Lower leg skin (tissue), 4 donors: ENCODE results near the gene NTM. TPM values are rescaled to one million over a fixed set of nuclear protein-coding genes. Genes with fewer than 3 reads are reported as not detected.

ENCODE experiments used
- DNase-seq, 2 donors: peaks; one replicate each; pipeline ENCODE4 v3.0.0-alpha.2; 2019; ENCODE audit warnings: low spot score in 2 of 2
- H3K4me3 ChIP-seq: fragments of 200-600 bp; sonication (generic); 2 replicates; pipeline ENCODE4 v1.5.1; 2017; ENCODE audit warnings: mild to moderate bottlenecking, low read depth; ENCODE audit not compliant: poor library complexity, severe bottlenecking
- POLR2A ChIP-seq, 2 donors: fragments of 450-650 bp; IDR thresholded peaks; one replicate each; pipeline ENCODE4 v1.6.1; 2016 to 2017; ENCODE audit warnings: antibody characterized with exemption in 2 of 2, mild to moderate bottlenecking in 1 of 2, moderate library complexity in 1 of 2
- WGBS, 2 donors: methylation state at CpG; one replicate each; pipeline ENCODE4 v1.1.5; 2018; 5-methylcytosine and 5-hydroxymethylcytosine counted together
- intact Hi-C: fragments of 100-400 bp; cut with DNase I; formaldehyde crosslinking; loops from one replicate; pipeline ENCODE4 v1.15.0; 2023; ENCODE audit warnings: low total_unique reads
- total RNA-seq, 4 donors: library from RNA; depleted of rRNA; stranded (reverse); fragments of >200 nt; gene quantifications; one replicate each; pipeline ENCODE4 v1.1.0, GENCODE V29; 2016
- TF ChIP-seq, protein P1 (sequence below), 3 donors: fragments of 450-650 bp; IDR thresholded peaks; one replicate each; pipeline ENCODE4 v1.5.1; 2016; ENCODE audit warnings: antibody characterized with exemption in 3 of 3, mild to moderate bottlenecking in 3 of 3, moderate library complexity in 2 of 3

The NTM gene
- total RNA-seq, 4 donors from 2014 or later, result 2.8 to 5.7 (median 4.9) TPM

DNA sequence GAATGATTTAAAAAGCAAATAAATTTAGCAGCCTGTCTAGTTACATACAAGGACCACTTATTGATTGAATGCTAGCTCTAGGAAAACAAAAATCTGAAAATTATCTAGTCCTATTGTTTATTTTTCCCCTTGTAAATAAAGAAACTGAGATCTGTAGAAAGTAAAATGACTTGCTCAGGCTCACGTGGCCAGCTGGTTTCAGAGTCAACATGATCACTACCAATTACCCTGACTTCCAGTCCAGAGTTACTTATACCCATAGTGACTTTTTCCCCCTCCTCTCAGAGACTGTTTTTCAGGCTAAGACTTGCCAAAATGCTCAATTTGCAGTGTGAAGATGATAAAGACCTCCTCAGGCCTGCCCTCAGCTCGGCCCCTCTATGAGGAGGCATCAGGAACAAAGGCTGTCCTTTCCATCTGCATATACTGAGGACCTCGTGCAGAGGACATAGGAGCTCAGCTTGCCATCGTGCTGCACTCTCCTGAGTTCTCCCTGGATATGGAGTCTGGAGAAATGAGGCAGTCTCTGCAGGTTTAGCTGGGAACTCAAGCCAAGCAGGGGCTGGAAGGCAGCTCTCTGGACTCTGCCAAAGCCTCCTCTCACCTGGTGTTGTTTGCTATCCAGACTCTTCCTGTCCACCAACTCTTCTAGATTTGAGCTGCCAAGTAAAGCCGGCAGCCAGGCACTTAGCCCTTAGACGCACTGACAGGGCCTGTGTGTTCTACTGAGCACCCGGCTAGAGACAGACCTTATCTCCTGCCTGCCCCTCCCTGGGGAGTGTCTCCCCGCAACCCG, 883.3 kb downstream of the NTM start:
- no peak for TF ChIP-seq POLR2A (IDR thresholded peaks at IDR 0.05)
- TF ChIP-seq, protein P1, sequence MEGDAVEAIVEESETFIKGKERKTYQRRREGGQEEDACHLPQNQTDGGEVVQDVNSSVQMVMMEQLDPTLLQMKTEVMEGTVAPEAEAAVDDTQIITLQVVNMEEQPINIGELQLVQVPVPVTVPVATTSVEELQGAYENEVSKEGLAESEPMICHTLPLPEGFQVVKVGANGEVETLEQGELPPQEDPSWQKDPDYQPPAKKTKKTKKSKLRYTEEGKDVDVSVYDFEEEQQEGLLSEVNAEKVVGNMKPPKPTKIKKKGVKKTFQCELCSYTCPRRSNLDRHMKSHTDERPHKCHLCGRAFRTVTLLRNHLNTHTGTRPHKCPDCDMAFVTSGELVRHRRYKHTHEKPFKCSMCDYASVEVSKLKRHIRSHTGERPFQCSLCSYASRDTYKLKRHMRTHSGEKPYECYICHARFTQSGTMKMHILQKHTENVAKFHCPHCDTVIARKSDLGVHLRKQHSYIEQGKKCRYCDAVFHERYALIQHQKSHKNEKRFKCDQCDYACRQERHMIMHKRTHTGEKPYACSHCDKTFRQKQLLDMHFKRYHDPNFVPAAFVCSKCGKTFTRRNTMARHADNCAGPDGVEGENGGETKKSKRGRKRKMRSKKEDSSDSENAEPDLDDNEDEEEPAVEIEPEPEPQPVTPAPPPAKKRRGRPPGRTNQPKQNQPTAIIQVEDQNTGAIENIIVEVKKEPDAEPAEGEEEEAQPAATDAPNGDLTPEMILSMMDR (IDR thresholded peaks at IDR 0.05), result no peak
- intact Hi-C loops, result no loop called here

DNA sequence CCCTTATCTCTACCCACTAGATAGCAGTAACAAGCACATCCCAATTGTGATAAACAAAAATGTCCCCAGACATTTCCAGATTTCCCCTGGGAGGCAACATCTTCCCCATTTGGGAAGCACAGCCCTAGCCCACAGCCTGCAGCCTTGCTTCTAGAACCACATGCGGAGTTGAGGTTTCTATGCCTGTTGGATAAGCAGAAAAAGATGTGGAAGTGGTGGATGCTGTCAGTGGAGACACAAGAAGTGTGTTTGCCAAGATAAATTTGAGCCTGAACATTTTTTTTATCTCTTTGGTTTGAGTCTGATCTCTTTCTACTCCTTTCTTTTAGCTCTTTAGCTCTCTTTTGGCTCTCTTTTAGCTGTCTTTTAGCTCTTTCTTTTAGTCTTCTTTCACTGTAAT, 884.5 kb downstream of the NTM start:
- WGBS, 2 donors, result 68 to 80% methylated on average over 1 of the region's 1 CpG
- no peak for TF ChIP-seq POLR2A (IDR thresholded peaks at IDR 0.05)
- TF ChIP-seq, protein P1 (IDR thresholded peaks at IDR 0.05), result no peak
- no peak overlapping the region for H3K4me3 ChIP-seq
- DNase-seq, result no peak
- intact Hi-C loops, result no loop called here

More for the DNA sequence above, 883.3 kb downstream of the NTM start:
- DNase-seq, result peak in 1 of 2 donors; percentile 42
- 86 to 88% methylated on average over 9 of the region's 9 CpGs for WGBS, 2 donors
- H3K4me3 ChIP-seq, result no peak overlapping the region

DNA sequence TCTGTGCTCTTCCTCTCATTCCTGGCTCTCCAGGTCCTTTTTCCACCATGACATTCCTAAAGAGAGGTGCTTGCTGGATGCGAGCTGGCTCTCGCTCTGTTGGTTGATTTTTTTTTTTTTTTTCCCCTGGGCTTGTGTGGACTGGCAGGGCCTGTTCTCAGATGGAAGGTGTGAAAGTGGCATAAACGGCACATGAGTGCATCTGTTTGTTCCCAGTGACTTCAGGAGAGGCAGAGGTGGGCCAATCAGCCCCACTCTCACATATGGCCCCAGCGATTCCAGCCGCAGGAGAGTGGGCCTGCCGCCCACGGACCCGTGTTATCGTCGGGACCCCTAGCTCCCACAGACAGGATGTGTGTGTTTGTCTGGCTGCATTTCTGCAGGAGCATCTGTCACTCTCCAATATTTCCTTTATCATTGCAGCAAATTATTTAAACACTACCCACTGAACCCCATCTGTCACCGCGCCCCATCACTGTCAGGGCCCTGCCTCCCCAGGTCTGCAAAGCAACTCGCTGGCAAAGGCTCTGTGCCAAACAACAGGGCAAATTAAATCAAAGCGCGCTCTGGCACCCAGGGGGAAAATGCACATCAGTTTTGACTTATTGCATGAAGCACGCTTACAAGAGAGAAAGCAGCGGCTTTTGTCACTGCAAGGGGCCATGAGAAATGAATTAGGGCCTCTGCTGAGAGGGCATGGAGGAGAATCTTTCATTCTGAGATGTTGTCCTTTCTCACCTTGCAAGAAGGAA, 886.3 kb downstream of the NTM start:
- WGBS, 2 donors, result 60 to 63% methylated on average over 17 of the region's 17 CpGs
- no peak overlapping the region for H3K4me3 ChIP-seq
- intact Hi-C loops, result no loop called here
- TF ChIP-seq, protein P1 (IDR thresholded peaks at IDR 0.05), result no peak
- TF ChIP-seq POLR2A (IDR thresholded peaks at IDR 0.05), result no peak
- peak in 1 of 2 donors; percentile 61 for DNase-seq

DNA sequence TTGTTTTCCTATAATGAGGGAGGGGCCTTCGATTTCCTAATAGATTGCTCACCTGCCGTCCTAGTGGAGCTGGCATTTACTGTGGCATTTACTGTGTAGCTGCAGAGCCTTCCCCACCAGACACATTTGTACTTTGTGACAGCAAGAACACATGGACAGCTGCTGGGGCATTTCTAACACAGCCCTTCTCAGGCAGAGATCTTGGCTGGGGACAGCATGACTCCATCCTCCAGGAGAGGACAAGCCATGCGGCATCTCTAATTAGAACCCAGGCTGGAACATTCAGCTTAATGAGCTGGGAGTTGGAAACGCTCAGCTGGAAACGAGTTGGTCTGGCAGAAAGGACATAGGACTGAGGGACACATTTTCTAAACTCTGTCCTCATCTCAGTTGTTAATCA, 887.5 kb downstream of the NTM start:
- DNase-seq, result no peak
- intact Hi-C loops, result no loop called here
- H3K4me3 ChIP-seq, result no peak overlapping the region
- 81 to 84% methylated on average over 5 of the region's 5 CpGs for WGBS, 2 donors
- no peak for TF ChIP-seq POLR2A (IDR thresholded peaks at IDR 0.05)
- TF ChIP-seq, protein P1 (IDR thresholded peaks at IDR 0.05), result no peak

DNA sequence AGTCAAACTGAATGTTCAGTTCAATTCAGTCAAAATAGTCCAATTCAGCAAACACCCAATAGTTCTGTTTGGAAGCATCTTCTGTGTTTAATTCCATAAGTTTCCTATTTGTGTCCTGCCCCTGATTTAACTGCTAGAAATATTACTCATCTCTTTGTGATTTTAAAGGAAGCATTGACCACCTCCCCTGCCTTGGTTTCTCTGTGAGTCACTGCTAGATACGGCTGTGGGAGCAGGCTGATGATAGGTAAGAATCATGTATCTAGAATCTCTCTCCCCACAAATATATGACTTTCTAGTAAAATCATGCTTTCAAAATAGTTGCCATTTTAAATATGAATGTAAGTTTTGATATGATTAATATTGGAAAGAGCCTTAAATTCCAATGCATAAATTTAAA, 888.5 kb downstream of the NTM start:
- no peak for DNase-seq
- TF ChIP-seq, protein P1 (IDR thresholded peaks at IDR 0.05), result no peak
- TF ChIP-seq POLR2A (IDR thresholded peaks at IDR 0.05), result no peak
- H3K4me3 ChIP-seq, result no peak overlapping the region
- WGBS, 2 donors, result 79 to 84% methylated on average over 1 of the region's 1 CpG
- intact Hi-C loops, result no loop called here
